Mesendoderm (in vitro differentiated cells): Measurements from ENCODE around the gene CIDEA. TPM values are rescaled to one million over a fixed set of nuclear protein-coding genes. Genes with fewer than 3 reads are reported as not detected.
"Not testable (repeated sequence)": the region's sequence is repeated elsewhere in the genome, so short reads cannot be mapped to it uniquely, and the experiment has no call there.

Source experiments
- DNase-seq: peaks from one replicate; pipeline ENCODE4 v3.0.0; 2013
- H2AK5ac ChIP-seq: 2 replicates; pipeline ENCODE4 v1.6.1; 2013; ENCODE audit warnings: low read length, inconsistent platforms
- H2BK120ac ChIP-seq: 2 replicates; pipeline ENCODE4 v1.6.1; 2013; ENCODE audit warnings: low read depth, mild to moderate bottlenecking, low read length, moderate library complexity, mixed read lengths
- H2BK15ac ChIP-seq: replicated peaks from 2 replicates; pipeline ENCODE4 v1.6.1; 2013; ENCODE audit warnings: low read depth, mild to moderate bottlenecking, moderate library complexity
- H2BK5ac ChIP-seq: 2 replicates; pipeline ENCODE4 v1.6.1; 2013; ENCODE audit warnings: low read length, inconsistent platforms
- H3K18ac ChIP-seq: 2 replicates; pipeline ENCODE4 v1.6.1; 2013; ENCODE audit warnings: mild to moderate bottlenecking, low read length, mixed read lengths
- H3K23ac ChIP-seq: one replicate; pipeline ENCODE4 v1.6.1; 2013; ENCODE audit warnings: low read length
- H3K27ac ChIP-seq: 2 replicates; pipeline ENCODE4 v1.5.1; 2013; ENCODE audit warnings: low read depth, mild to moderate bottlenecking, inconsistent platforms, low read length, moderate library complexity
- H3K27me3 ChIP-seq: 2 replicates; pipeline ENCODE4 v1.6.1; 2013; ENCODE audit warnings: low read length, control low read depth, mild to moderate bottlenecking, inconsistent platforms; ENCODE audit not compliant: insufficient read depth, poor library complexity
- H3K36me3 ChIP-seq: 2 replicates; pipeline ENCODE4 v1.6.1; 2013; ENCODE audit warnings: low read length, inconsistent platforms; ENCODE audit not compliant: control insufficient read depth, insufficient read depth
- H3K4ac ChIP-seq: one replicate; pipeline ENCODE4 v1.6.1; 2013; ENCODE audit warnings: low read depth, mild to moderate bottlenecking, low read length, moderate library complexity
- H3K4me1 ChIP-seq: 2 replicates; pipeline ENCODE4 v1.6.1; 2013; ENCODE audit warnings: low read depth, low read length, inconsistent platforms; ENCODE audit not compliant: control insufficient read depth
- H3K4me2 ChIP-seq: 2 replicates; pipeline ENCODE4 v1.6.1; 2013; ENCODE audit warnings: low read length
- H3K4me3 ChIP-seq: 2 replicates; pipeline ENCODE4 v1.5.1; 2013; ENCODE audit warnings: mild to moderate bottlenecking, low read length
- H3K56ac ChIP-seq: one replicate; pipeline ENCODE4 v1.6.1; 2013; ENCODE audit warnings: low read length
- H3K79me1 ChIP-seq: 2 replicates; pipeline ENCODE4 v1.6.1; 2013; ENCODE audit warnings: low read length, inconsistent platforms
- H3K79me2 ChIP-seq: 2 replicates; pipeline ENCODE4 v1.6.1; 2013; ENCODE audit warnings: mild to moderate bottlenecking, low read length; ENCODE audit not compliant: control insufficient read depth, insufficient read depth
- H3K9ac ChIP-seq: 2 replicates; pipeline ENCODE4 v1.6.1; 2013; ENCODE audit warnings: low read length, inconsistent platforms
- H4K5ac ChIP-seq: one replicate; pipeline ENCODE4 v1.6.1; 2013; ENCODE audit warnings: low read length
- H4K8ac ChIP-seq: one replicate; pipeline ENCODE4 v1.6.1; 2013; ENCODE audit warnings: low read depth, mild to moderate bottlenecking, control low read depth, low read length, moderate library complexity
- WGBS: extraction: QIAGEN DNeasy Blood & Tissue Kit; methylation state at CpG from one replicate; pipeline ENCODE4 v1.1.7; 2013; ENCODE audit warnings: low lambda C conversion rate, missing lambda C conversion rate; ENCODE audit not compliant: insufficient coverage; ENCODE audit errors: extremely low coverage; 5-methylcytosine and 5-hydroxymethylcytosine counted together
- polyA plus RNA-seq, 2 experiments: library from polyadenylated mRNA; stranded (reverse); fragments of 200-250 nt; gene quantifications; one replicate each; pipeline ENCODE4 v1.2.3, GENCODE V29; 2013

CIDEA gene, protein sequence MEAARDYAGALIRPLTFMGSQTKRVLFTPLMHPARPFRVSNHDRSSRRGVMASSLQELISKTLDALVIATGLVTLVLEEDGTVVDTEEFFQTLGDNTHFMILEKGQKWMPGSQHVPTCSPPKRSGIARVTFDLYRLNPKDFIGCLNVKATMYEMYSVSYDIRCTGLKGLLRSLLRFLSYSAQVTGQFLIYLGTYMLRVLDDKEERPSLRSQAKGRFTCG
- polyA plus RNA-seq (2013, experiment 1 of 2) = 0.46 TPM
- polyA plus RNA-seq (2013, experiment 2 of 2) = 0.42 TPM

DNA sequence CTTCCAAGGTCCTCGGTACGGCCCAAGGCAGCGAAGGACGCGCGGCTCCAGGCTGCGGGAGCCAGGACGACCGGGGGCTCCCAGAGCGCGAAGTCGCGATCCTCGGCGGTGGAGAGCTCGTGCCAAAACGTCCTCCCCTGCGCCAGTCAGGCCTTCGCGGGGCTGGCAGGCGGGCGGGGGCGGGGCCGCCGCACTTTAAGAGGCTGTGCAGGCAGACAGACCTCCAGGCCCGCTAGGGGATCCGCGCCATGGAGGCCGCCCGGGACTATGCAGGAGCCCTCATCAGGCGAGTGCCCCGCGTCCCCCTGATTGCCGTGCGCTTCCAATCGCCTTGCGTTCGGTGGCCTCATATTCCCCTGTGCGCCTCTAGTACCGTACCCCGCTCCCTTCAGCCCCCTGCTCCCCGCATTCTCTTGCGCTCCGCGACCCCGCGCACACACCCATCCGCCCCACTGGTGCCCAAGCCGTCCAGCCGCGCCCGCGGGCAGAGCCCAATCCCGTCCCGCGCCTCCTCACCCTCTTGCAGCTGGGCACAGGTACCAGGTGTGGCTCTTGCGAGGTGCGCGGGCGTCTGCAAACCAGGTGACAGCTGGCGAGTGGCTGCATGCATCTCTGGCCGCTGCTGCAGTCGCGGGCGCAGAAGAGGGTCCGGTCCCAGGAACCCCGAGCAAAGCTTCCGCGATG, at the start of gene CIDEA:
Gene CIDEA (plus strand): TSS at position 226 of the 684 bp plus-strand sequence. CDS start 23 bp downstream, at position 249.
- WGBS = no CpG with 5 or more reads among the region's 69 CpGs
- Histone ChIP-seq H3K79me2 (no peaks in the 10 kb centered on the region), H3K4ac (no peak within 1 kb of the TSS), H3K36me3 (no peaks in the 10 kb centered on the region), H3K9ac (peak within 1 kb of the TSS; percentile 6), H3K27ac (no peak within 1 kb of the TSS), H2BK5ac (no peak within 1 kb of the TSS), H2AK5ac (no peak within 1 kb of the TSS), H4K5ac (no peak within 1 kb of the TSS), H3K4me2 (peak within 1 kb of the TSS; percentile 72), H3K23ac (no peak within 1 kb of the TSS), H2BK15ac (no peak within 1 kb of the TSS), H3K79me1 (no peaks in the 10 kb centered on the region), H2BK120ac (no peak within 1 kb of the TSS), H3K56ac (peak within 1 kb of the TSS; percentile 40), H4K8ac (no peak within 1 kb of the TSS), H3K4me3 (no peak within 1 kb of the TSS), H3K27me3 (peaks cover 11% of the 10 kb centered on the region), H3K4me1 (peaks cover 4% of the 10 kb centered on the region), H3K18ac (no peak within 1 kb of the TSS)
- DNase-seq = peak; percentile 75

DNA sequence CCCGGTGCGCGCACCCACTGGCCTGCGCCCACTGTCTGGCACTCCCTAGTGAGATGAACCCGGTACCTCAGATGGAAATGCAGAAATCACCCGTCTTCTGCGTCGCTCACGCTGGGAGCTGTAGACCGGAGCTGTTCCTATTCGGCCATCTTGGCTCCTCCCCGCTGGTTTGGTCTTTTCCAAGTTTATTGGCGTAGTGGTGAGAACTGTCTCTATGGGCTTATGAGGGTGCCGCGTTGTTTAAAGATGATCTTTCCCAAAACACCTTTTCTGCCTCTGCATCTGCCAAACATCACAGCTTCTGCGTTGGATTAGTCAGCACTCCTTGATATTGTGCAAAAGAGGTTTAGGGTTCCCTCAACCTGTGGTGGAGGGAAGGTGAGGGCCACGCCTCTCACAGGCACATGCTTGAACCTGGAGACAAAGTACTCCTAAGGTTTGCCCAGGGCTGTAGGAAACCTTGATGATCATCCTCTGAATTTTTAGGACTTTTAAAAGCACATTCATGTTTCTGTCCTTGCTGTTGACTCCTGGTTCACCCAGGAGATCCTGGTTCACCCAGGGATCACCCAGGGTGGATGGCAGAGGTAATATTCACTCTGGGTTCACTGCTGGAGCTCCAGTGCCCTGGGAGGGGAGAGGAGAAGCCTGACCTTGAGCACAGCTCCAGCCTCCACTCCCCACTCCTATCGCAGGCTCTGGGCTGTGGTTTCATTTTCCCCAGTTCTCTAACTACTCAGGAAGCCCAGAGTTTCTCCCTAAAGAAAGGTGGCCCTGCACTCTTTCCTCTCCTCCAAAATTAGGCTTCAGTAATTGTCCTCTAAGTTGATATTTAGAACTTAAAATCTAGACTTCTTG, 45.6 kb upstream of the CIDEA start:
- not testable (repeated sequence) for H3K27ac ChIP-seq, H2BK5ac ChIP-seq, H4K8ac ChIP-seq, H3K18ac ChIP-seq, H3K4me3 ChIP-seq, H2BK120ac ChIP-seq, H3K4me1 ChIP-seq, H2BK15ac ChIP-seq, DNase-seq, H4K5ac ChIP-seq, H3K4ac ChIP-seq, H3K79me2 ChIP-seq, H3K56ac ChIP-seq, H2AK5ac ChIP-seq, H3K4me2 ChIP-seq, H3K36me3 ChIP-seq, H3K23ac ChIP-seq, H3K27me3 ChIP-seq, H3K9ac ChIP-seq, H3K79me1 ChIP-seq
- no CpG with 5 or more reads among the region's 18 CpGs for WGBS

- DNase-seq, H2BK15ac ChIP-seq, H3K4me2 ChIP-seq, H3K23ac ChIP-seq, H3K4ac ChIP-seq, H3K79me2 ChIP-seq, H3K56ac ChIP-seq, H3K9ac ChIP-seq, H3K4me3 ChIP-seq, H3K36me3 ChIP-seq, H3K79me1 ChIP-seq, H2BK120ac ChIP-seq, H4K5ac ChIP-seq, H4K8ac ChIP-seq, H3K27me3 ChIP-seq, H2BK5ac ChIP-seq, H3K27ac ChIP-seq, H2AK5ac ChIP-seq, H3K4me1 ChIP-seq, H3K18ac ChIP-seq: not testable (repeated sequence)
- no CpG with 5 or more reads among the region's 1 CpG for WGBS
Measured at GRCh38 chr18:12212308-12212707, 41.9 kb upstream of the CIDEA start.

- DNase-seq, H3K27me3 ChIP-seq, H3K23ac ChIP-seq, H3K4me3 ChIP-seq, H3K79me1 ChIP-seq, H3K27ac ChIP-seq, H3K18ac ChIP-seq, H3K4me1 ChIP-seq, H3K9ac ChIP-seq, H3K4me2 ChIP-seq, H2BK15ac ChIP-seq, H3K36me3 ChIP-seq, H3K79me2 ChIP-seq, H4K8ac ChIP-seq, H3K4ac ChIP-seq, H2AK5ac ChIP-seq, H3K56ac ChIP-seq, H2BK5ac ChIP-seq, H4K5ac ChIP-seq, H2BK120ac ChIP-seq: not testable (repeated sequence)
- WGBS = no CpG with 5 or more reads among the region's 1 CpG
Measured at GRCh38 chr18:12214296-12215005, 39.7 kb upstream of the CIDEA start.

- not testable (repeated sequence) for H2BK120ac ChIP-seq, H3K4me2 ChIP-seq, H4K8ac ChIP-seq, H2BK15ac ChIP-seq, DNase-seq, H2BK5ac ChIP-seq, H3K23ac ChIP-seq, H3K56ac ChIP-seq, H2AK5ac ChIP-seq, H3K9ac ChIP-seq, H3K27me3 ChIP-seq, H3K4ac ChIP-seq, H4K5ac ChIP-seq, H3K27ac ChIP-seq, H3K4me1 ChIP-seq, H3K4me3 ChIP-seq, H3K79me2 ChIP-seq, H3K18ac ChIP-seq, H3K79me1 ChIP-seq, H3K36me3 ChIP-seq
- no CpG with 5 or more reads among the region's 4 CpGs for WGBS
Measured at GRCh38 chr18:12216471-12216870, 37.7 kb upstream of the CIDEA start.
